ENCODE data around the gene KCNA1.

Gene KCNA1

DNA sequence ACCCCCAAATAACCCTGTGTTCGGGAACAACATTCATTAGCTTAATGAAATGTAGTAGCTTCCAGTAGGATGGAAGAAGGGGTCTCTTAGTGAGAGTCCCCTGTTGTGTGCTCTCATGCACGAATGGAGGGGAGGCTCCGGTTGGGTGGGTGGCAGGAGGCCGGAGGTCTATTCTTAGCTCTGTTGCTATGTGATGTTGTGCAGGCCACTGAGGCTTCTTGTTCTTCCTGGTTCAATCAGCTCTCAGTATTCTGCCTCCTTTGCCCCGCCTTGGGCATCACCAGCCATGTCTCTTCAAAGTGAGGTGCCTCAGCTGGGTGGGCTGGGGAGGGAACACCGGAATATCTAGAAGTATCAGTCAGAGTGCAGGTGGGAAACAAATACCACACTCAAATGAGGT lies 50.8 kb downstream of the KCNA1 start:
- no peak for DNase-seq (ENCODE audit: low read depth in 2 of 2)

DNA sequence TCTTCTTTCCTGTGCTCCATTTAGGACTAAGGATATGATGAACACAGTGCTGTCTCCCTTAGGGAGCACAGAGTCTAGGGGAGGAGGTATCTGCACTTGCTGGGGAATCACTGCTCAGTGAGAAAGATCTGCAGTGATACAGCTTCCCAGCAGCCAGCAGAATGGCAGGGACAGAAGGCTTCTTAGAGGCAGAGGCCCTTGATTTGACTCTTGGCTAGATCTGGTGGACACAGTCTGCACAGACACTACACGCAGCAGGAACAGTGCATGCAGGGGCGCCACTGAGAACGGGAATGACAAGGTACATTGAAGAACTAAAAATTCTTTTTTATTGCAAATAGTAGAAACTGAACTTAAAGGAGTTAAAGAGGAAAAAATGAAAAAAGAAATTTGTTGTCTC lies 51.6 kb downstream of the KCNA1 start:
- DNase-seq (ENCODE audit: low read depth in 2 of 2) = no peak

DNA sequence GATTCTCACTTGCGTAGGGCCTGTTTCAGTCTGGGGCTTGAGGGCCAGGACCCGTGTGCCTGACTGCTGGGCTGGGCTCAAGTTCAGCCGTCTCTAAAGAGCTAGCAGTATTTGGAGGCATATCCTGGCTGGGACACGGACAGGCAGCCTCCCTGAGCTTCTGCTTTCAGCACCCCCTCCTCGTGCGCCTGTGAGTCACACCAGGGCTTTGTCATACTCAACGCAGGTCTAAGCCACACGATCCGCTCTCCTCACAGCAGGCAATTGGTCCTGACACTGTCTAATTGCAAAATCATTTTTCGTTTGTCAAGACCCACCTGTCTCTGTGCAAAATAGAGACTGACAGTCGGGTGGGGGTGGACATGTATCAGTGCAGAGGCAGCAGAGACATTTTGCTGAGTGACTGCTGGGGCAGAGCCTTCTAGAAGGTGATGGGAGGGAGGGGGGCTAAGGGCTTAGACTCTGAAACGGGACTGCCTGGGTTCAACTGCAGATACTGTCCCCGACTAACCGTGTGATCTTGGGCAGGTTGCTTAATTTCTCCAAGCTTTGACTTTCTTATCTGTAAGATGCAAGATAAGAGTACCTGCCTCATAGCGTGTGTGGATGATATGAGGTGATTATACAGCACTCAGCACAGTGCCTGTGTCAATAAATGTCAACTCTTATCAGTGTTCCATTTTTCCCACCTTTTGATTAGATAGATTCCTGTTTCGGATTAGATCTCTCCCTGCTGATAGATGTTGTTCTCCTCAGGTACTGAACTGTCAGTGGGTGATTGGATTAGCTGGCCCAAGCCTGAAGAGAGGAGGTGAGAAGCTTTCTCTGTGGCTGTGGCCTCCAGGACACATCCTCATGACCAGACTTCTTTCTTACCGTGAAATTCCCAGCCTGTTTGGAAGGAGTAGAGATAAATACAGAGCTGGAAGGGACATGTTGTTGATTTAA lies 53.1 kb downstream of the KCNA1 start:
- no peak for DNase-seq (ENCODE audit: low read depth in 2 of 2)
